GM19467 (cell line): ENCODE results near the gene COPZ1.
A peak's percentile ranks its signal among the peaks of the same experiment; 100 is the strongest.

Source experiments
- ATAC-seq: cut with Tn5 transposase; IDR thresholded peaks from one replicate; pipeline ENCODE4 v1.9.1; 2021; ENCODE audit warnings: mild to moderate bottlenecking, moderate library complexity; ENCODE audit not compliant: unreplicated experiment

COPZ1 gene

DNA sequence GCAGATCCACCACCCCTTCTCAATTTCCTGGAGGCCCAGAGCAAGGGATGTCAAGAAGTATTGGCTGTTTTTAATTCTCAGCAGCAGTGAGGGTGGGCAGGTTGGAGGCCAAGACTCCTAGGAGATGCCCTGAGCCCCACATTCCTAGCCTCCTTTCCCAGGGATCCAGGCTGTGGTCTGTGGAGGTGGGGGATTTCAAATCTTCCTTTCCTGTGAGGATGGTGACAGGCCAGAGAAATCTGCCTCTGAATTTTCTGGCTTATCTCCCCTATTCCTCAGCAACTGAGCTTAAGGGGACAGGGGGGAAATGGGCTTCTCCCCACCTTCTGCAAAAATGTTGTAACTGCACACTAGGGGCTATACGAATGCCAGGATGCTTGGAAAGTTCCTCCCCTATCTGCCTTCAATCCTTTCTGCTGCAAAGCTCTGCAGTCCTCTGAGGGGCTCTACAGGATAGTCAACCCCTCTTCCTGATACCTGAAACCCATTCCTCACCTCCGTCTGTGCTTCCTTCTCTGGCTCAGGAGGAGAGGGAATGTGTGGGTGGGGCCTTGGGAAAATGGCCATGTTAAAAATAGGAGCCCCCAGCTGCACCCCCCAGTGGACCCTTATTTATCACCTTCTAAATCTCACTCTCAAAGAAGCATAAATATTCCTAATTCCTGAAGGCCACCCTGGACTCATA is 32.7 kb downstream of the COPZ1 start:
- no peak for ATAC-seq

DNA sequence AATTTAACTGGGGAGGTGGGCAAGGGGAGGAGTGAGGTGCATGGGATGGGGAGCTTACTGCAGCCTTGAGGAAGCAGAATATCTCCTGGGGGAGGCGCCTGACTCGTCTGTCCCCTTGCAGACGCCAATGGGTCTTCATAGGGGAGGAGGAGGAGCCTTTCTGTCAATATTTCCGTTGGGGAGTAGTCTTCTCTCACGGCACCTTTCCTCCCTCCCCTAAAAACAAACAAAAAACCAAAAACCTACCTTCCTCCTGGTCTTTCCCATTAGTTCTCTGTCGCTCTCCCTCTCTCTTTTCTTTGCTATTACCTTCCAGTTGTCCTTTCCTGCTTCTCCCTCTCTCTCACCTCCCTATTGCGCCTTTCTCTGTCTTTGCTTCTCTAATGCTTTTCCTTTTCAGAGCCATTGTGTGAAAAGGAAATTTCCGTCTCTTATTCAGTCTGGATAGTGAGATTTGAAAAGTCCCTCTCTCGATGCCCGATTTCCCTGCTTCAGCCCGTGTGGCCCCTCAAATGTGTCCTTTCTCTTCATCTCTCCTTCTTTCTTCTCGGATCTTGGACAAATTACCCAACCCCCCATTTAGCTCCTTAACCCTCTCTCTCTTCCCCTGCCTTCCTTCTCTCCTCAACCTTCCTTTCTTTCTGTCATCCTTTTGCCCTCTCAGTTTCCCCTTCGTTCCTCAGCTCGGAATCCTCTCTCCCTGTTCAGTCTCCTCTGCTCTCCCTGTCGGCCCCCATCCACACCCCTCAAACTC is 33.4 kb downstream of the COPZ1 start:
- ATAC-seq: no peak

DNA sequence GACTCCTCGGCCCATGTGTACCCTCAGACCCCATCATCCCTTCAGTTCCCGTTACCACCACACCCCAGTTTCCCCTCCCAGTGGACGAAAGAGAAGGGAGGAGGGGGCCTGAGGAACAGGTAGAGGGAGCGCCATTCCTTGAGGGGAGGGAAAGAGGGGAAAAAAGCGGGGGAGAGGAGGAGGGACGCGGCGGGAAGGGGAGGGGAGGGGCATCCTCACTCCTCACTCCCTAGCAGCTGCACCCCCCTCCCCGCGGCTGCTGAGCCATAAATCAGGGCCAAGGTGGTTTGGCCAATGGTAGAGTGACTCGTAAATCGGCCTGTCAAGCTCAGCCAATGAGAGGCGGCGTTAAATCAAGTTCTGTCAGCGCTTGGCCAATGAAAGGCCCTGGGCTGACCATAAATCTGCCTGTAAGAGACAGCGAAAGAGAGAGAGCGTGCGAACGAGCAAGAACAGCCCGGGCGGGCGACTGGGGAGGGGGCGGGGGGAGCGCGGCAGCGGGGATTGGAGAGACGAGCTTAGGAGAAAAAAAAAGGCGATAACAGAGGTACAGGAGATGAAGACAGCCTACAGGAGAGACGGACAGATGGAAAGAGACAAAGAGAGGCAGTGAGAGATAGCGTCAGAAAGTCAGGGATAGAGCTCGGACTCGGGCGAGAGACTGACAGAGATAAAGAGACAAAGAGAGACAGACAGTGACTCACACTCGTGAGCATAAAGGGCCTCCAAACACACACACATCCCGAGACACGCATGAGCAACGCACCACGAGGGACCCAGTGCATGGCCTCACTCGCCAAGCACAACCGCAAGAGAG is 34.2 kb downstream of the COPZ1 start:
- peak; percentile 98 for ATAC-seq

DNA sequence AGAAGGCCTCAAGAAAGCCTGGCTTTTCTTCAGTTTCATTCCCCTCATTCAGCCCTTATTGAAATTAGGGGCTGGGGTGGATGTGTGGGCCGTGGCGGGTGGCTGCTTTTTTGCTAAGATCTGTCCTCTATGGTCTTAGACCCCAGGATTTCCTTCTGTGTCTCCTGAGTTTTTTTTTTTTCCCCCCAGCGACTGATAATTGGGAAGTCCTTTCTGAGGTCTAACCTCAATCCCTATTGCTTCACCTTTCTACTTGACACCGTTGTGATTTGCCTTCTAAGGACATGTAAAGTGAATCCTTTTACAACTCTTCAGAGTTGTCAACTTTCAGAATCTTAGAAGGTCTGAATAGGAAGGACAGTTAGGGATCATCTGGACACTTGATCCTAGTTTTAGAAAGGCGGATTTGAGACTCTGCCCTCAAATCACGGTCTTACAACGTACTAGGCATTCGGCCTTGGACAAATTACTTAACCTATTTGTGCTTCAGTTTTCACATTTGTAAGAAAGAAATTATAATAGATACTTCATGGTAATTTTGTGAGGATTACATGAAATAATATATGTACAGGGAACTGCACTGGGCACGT is 34.9 kb downstream of the COPZ1 start:
- ATAC-seq: no peak

DNA sequence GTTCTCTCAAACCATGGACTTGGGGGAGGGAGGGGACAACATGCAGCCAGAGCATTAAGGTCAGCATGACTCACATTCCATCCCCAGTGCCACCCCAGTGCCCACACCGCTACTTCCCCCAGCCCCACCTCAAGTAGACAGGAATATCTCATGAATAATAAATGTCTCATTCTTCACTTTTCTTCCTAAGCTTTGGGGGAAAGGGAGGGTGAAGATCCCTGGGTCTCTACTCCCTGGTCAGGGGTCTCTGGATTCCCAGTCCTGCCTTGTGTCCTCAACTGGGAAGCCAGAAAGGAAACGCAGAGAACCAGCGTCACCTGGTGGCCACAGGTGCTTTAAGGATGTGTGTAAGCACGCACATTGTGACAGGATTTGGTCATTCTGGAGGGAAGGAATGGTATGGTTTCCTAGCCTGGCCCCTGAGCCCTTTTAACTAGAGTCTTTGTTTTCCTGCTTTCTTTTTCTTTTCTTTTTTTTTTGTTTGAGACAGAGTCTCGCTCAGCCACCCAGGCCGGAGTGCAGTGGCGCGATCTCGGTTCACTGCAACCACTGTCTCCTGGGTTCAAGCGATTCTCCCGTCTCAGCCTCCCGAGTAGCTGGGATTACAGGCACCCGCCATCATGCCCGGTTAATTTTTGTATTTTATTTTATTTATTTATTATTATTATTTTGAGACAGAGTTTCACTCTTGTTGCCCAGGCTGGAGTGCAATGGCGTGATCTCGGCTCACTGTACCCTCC is 36.0 kb downstream of the COPZ1 start:
- no peak for ATAC-seq

DNA sequence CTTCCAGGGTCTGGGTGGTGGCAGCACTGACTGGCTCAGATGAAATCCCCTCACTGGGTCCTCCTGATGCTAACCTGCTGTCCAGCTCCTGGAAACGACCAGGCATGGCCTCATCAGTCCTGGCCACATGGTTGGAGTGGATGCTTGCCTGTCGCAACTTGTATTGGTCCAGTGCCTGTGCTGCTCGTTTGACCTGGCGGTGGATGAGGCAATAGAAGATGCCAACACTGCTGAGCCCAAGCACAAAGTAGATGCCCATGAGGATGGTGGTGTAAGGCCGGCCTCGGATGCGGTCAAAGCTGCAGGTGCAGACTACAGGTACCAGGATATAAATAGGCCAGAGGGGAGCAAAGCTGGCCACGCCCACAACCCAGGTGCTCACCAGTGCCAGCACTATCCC is 38.1 kb downstream of the COPZ1 start:
- no peak for ATAC-seq

DNA sequence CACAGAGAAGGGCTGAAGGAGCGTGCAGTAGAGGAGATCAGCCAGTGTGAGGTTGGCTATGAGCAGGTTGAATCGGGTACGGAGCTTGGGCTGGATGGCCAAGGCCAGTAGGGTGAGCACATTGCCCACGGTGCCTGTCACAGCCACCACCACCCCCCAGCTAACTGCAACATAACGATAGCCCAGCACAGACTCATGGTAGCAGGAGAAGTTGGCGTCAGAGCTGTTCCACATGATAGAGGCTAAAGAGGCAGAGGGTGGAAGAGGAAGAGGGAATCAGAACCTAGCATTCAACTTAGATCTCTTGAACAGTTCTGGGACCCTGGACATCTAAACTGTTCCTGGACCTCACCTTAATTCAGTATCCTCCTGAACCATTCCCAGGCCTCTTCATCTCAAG is 38.7 kb downstream of the COPZ1 start:
- no peak for ATAC-seq

DNA sequence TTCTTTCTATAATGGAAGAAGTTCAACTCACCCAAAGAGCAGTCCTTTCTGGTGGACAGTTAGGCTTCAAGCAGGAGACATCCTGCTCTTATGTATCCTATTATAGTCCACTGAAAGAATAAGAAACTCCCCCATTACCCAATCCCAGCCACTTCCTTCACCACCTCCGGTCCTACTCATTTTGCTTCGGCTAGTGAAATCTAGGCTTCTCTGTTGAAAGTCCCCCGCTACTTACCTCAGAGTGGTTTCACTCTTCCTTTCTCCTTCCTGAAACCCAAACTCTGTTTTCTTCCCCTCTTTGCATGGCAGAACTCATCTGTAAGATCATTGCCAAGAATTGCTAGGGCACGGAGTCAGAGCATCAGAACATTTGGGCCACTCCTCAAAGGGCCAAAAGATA is 39.5 kb downstream of the COPZ1 start, which contains the start of gene GPR84:
Gene GPR84, minus strand, starts transcription at position 74 of the 400 bp plus-strand sequence. CDS start 635 bp downstream, outside the sequence.
- no peak for ATAC-seq

DNA sequence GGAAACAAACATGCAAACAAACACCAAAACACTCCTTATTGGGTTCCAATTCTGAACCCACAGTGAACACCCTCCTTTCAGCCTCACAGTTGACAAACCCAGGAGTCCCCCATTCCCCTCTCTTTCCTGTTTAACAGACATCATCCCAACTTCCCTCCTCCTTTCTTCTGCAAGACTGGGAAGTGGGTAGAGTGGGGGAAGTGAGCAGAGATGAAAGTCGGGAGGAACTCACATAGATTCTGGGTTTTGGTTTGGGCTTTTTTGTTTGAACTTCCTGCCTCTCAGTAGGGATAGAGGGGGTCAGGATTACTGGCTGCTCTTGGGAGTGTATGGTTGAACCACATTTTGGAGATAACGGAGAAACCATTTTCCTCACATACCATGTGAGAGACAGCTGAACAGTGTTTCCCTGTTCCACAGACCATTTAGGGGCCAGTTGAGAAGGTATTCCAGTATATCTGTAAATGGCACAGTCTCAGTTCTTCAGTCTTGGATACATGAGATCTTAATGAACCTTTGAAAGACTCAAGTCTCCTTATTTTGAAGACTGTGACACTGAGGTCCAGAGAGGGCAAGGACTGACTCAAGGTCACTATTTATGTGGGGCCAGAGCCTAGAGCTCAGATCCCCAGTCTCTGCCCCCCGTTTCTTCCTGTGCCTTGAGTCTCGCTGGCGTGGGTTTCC is 43.2 kb downstream of the COPZ1 start:
- peak; percentile 16 for ATAC-seq

DNA sequence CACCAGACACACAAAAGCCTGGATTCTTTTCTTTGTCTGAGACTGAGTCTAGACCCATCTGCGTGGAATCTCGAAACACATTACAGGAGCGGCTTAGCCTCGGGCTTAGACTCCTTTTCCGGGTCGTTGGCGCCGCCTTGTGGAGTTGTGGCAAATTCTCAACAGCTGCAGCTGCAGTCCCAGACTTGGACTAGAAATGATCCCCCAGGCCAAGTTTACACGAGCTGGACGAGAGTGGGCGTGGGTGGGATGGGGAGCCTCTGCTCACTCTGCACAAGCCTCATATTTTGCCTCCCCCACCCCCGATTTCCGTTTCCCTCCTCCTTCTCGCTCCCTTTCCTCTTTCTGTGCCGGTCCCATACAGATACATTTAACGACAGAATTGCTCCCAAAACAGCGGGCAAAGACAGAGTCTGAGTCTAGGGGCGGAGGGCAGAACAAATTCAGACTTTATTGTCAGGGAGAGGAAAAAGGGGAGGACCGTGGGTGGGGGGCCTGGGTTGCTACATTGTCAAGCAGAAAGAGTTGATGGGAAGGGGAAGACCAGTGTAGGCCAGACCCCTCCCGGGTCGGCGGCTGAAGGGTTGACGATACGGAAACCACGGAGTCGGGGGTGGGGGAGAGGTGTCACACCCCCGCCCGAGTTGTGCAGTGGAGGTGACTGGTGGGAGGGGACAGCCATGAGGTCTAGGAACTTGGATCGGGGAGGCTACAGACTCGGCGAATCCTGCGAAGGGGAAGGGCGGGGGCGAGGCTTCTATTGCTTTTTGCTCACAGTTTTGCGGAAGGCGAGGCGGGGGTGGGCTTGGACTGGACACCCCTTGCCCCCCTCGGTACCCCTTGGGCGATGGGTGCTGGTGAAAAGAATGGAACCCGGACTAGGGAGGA is 44.0 kb downstream of the COPZ1 start:
- peak; percentile 63 for ATAC-seq

DNA sequence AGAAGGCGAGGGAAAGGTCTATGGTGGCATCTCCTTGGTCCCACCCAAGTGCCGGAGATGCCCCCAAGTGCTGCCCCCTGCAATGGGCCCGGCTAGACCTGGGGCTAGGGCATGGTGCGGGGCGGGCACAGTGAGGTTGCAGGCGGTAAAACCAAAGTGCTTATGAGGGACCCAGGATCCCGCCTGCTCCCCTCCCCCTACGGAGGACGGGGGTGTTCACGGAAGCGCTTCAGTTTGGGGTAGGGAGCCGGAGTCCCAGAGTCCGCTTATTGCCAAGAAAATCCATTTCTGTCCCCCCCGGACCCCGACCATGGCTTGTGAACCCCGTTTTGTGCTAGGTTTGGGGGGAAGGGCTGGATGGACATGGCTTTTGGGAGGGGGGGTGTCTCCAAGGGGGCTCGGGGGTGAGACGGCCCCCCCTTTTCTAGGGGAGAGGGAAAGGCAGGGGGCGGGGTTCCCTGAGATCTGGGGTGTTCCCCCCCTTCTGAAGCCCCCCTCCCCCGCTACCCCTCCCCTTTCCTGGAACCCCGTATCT is 44.7 kb downstream of the COPZ1 start:
- no peak for ATAC-seq

DNA sequence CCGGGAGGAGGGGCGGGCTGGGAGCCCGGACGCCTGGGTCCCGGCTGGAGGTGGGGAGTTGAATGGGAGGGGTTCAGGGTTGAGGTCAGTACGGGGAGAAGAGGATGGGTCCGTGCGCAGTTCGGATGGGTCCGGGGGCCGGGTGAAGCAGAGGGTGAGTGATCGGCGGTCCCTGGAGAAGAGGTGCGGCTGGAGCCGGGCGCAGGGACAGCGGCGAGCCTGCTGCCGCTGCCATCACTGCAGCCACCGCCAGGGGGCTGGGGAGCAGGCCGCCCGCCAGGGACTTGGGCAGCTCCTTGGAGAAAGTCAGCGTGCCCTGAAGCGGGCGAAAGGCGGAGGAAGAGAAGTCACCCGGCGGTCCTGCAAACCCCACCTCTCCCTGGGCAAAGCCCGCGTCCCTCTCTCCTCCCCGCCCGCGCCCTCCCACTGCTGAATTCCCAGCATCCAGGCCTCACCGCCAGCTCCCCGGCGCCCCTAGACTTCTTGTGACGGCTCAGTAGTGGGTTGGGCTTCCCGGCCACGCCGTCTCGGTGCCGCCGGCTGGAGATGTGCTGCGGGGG is 45.3 kb downstream of the COPZ1 start:
- no peak for ATAC-seq

DNA sequence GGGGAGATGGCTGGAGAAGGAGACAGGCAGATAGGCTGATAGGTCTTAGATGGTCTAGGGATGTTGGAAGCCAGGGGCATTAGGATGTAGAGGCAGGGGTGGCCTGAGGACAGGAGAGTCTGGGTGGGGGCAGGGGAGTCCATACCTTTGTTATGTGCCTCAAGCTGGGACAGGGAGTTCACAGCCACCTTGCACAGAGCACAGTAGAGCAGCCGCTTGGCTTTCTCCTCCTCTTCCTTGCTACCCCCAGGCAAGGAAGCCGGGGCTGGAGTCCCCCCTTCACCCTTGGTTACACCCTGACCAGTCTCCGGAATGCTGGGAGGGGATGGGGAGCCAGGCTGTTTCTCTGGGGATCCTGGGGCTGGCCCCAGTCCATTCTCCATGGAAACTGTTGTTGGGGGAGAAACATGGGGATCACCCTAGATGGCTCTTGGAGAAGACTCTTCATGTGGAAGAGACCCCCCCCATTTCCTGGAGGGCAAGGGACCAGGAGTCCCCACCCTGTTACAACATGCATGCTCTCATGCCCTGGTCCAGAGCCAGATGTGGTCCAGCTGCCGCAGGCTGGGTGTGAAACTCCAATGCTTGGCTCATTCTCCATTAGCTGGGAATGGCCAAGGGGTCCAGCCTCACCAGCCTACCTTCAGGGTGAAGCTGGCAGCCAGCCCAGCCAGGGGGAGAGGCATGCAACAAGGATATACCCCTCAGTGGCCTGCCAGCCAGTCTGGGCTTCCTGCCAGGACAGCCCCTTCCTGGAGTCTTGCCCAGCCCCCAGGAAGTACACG is 46.6 kb downstream of the COPZ1 start:
- ATAC-seq: no peak

DNA sequence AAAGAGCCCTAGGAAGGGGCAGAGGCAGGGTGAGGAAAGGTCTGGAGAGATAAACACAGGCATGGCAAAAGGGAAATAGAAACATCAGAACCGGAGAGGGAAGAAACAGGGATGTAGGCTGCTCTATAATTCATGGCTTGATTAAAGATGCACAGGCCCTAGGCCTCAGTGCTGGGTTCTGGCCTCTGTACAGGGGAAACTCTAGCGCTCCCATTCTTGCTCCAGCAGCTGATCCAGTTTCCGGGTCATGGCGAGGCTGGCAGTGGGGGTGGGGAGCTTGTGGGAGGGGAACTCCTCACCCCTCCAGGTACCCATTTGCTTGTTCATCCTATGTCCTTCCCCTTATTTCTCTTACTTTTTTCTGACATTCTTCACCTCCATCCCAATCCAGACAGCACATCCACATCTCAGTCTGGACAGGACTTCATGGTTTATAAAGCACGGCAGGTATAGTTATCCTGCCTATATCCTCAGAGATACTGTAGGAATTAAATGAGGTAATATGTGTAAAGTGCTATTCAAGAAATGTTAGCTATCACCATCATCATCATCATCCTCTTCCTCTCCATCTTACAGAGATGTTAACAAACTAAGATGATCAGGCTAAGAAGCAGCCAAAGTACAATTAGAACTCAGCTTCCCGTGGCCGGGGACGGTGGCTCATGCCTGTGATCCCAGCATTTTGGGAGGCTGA is 47.3 kb downstream of the COPZ1 start:
- no peak for ATAC-seq

DNA sequence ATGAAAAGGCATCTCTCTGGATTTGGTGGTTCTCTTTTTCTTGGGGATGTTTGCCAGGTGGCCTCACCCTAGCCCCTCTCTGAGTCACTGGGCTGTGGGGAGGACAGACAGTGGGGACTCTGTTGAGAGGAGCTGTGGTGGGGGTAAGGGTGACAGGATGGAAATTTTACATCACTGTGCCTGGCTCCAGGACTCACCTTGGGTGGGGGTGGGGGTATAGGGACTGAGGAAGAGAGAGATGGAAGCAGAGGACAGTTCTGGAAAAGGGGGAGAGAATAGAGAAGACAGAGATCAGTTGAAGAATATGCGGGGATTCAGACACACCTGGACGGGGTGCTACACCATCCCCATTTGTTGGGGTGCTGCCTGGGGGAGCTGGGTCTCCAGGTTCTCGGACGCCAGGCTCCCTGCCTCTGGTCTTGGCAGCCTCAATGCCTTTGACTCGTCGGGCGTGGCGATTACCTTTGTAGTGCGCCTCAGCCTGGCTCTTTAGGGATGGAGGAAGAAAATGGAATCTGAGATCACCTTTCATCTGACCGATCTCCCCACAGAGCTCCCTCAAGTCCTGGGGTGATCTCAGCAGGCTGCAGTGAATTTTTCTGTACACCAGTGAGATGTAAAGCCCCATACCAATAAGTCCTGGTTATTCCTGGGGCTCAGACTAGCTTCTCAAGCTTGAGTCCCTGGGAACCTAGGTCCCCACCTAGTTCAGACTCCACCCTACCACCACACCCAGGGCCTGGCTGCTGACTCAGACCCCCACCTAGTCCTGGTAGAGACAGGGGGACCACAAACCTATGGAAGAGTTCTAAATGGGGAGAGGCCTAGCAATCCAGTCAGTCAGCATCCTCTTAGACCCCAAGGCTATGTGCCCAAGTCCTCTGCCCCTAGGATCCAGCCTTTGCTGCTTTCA is 49.0 kb downstream of the COPZ1 start:
- no peak for ATAC-seq
